Neural cell (in vitro differentiated cells): ENCODE results near the gene NAA15.

ENCODE experiments used
- EP300 ChIP-seq: fragments of 450-650 bp; conservative IDR thresholded peaks from 2 replicates; pipeline ENCODE4 v1.6.1; 2014; ENCODE audit warnings: antibody characterized with exemption, mild to moderate bottlenecking, moderate library complexity; ENCODE audit not compliant: poor library complexity, severe bottlenecking
- EZH2 ChIP-seq: fragments of 200-600, 300-800 bp; shearing (Covaris generic), sonication (generic); IDR thresholded peaks from 2 replicates; pipeline ENCODE4 v1.6.1; 2014; ENCODE audit warnings: antibody characterized with exemption, low read length, borderline replicate concordance, mild to moderate bottlenecking; ENCODE audit not compliant: insufficient read depth, poor library complexity, severe bottlenecking
- MXI1 ChIP-seq: fragments of 450-650 bp; conservative IDR thresholded peaks from 2 replicates; pipeline ENCODE4 v1.6.1; 2014; ENCODE audit warnings: antibody characterized with exemption, mild to moderate bottlenecking; ENCODE audit not compliant: poor library complexity, severe bottlenecking
- POLR2AphosphoS5 ChIP-seq: IDR thresholded peaks from 2 replicates; pipeline ENCODE4 v1.6.1; 2012
- RAD21 ChIP-seq: fragments of 450-650 bp; conservative IDR thresholded peaks from 2 replicates; pipeline ENCODE4 v1.6.1; 2014; ENCODE audit warnings: antibody characterized with exemption, mild to moderate bottlenecking, moderate library complexity
- SMC3 ChIP-seq: fragments of 450-650 bp; conservative IDR thresholded peaks from 2 replicates; pipeline ENCODE4 v1.6.1; 2014; ENCODE audit warnings: antibody characterized with exemption, mild to moderate bottlenecking, moderate library complexity; ENCODE audit not compliant: poor library complexity
- TAF1 ChIP-seq: IDR thresholded peaks from 2 replicates; pipeline ENCODE4 v1.6.1; 2012; ENCODE audit warnings: low read depth
- TF ChIP-seq, protein P1 (sequence below): fragments of 450-650 bp; IDR thresholded peaks from 2 replicates; pipeline ENCODE4 v1.5.1; 2014; ENCODE audit warnings: antibody characterized with exemption, mild to moderate bottlenecking, moderate library complexity; ENCODE audit not compliant: poor library complexity, severe bottlenecking
- TF ChIP-seq, protein P2 (sequence below): IDR thresholded peaks from 2 replicates; pipeline ENCODE4 v1.6.1; 2012; ENCODE audit warnings: borderline replicate concordance

DNA sequence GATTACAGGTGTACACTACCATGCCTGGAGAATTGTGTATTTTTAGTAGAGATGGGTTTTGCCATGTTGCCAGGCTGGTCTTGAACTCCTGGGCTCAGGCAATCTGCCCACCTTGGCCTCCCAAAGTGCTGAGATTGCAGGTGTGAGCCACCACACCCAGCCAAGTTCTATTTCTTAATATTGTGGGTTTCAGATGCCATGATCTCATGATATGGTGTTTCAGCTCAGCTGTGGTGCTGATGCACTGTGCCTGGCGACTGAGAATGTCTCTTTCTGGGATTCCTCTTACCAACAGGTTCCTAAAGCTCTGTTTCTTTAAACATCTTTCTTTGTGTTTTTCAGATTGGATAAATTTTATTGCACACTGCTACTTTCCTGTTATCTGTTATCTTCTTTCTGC lies 18.3 kb downstream of the NAA15 start:
- no peak for TF ChIP-seq TAF1
- TF ChIP-seq RAD21 = no peak
- TF ChIP-seq, protein P1, sequence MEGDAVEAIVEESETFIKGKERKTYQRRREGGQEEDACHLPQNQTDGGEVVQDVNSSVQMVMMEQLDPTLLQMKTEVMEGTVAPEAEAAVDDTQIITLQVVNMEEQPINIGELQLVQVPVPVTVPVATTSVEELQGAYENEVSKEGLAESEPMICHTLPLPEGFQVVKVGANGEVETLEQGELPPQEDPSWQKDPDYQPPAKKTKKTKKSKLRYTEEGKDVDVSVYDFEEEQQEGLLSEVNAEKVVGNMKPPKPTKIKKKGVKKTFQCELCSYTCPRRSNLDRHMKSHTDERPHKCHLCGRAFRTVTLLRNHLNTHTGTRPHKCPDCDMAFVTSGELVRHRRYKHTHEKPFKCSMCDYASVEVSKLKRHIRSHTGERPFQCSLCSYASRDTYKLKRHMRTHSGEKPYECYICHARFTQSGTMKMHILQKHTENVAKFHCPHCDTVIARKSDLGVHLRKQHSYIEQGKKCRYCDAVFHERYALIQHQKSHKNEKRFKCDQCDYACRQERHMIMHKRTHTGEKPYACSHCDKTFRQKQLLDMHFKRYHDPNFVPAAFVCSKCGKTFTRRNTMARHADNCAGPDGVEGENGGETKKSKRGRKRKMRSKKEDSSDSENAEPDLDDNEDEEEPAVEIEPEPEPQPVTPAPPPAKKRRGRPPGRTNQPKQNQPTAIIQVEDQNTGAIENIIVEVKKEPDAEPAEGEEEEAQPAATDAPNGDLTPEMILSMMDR = no peak
- no peak for TF ChIP-seq EP300
- TF ChIP-seq MXI1 = no peak
- TF ChIP-seq EZH2 = no peak
- no peak for TF ChIP-seq POLR2AphosphoS5
- TF ChIP-seq, protein P2, sequence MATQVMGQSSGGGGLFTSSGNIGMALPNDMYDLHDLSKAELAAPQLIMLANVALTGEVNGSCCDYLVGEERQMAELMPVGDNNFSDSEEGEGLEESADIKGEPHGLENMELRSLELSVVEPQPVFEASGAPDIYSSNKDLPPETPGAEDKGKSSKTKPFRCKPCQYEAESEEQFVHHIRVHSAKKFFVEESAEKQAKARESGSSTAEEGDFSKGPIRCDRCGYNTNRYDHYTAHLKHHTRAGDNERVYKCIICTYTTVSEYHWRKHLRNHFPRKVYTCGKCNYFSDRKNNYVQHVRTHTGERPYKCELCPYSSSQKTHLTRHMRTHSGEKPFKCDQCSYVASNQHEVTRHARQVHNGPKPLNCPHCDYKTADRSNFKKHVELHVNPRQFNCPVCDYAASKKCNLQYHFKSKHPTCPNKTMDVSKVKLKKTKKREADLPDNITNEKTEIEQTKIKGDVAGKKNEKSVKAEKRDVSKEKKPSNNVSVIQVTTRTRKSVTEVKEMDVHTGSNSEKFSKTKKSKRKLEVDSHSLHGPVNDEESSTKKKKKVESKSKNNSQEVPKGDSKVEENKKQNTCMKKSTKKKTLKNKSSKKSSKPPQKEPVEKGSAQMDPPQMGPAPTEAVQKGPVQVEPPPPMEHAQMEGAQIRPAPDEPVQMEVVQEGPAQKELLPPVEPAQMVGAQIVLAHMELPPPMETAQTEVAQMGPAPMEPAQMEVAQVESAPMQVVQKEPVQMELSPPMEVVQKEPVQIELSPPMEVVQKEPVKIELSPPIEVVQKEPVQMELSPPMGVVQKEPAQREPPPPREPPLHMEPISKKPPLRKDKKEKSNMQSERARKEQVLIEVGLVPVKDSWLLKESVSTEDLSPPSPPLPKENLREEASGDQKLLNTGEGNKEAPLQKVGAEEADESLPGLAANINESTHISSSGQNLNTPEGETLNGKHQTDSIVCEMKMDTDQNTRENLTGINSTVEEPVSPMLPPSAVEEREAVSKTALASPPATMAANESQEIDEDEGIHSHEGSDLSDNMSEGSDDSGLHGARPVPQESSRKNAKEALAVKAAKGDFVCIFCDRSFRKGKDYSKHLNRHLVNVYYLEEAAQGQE = no peak
- no peak for TF ChIP-seq SMC3
